Stimulated activated CD4-positive, alpha-beta T cell treated with anti-CD3 and anti-CD28 coated beads, TNF-alpha, amount 100 ng/mL, for 24 hours (primary cell): Measurements from ENCODE around the gene ATP8A1.

ENCODE experiments used
- DNase-seq, 3 experiments: peaks; one replicate each; pipeline ENCODE4 v3.0.0-alpha.2; 2020; ENCODE audit warnings: low read depth in 3 of 3

ATP8A1 gene

GRCh38 chr4:42570221-42570620, 86.7 kb downstream of the ATP8A1 start:
- DNase-seq = no peak

- peak; percentile 17 to 61 (median 35) for DNase-seq
These were observed 88.2 kb downstream of the ATP8A1 start for GRCh38 chr4:42568610-42569207.

GRCh38 chr4:42566835-42567234, 90.1 kb downstream of the ATP8A1 start:
- no peak for DNase-seq

GRCh38 chr4:42562016-42562415, 94.9 kb downstream of the ATP8A1 start:
- DNase-seq = no peak

- DNase-seq = no peak
These were observed 95.9 kb downstream of the ATP8A1 start for GRCh38 chr4:42561031-42561430.

GRCh38 chr4:42560467-42560861, 96.4 kb downstream of the ATP8A1 start:
- DNase-seq = no peak

- DNase-seq = no peak
These were observed 98.7 kb downstream of the ATP8A1 start for GRCh38 chr4:42558156-42558555.

GRCh38 chr4:42555828-42556227, 101.1 kb downstream of the ATP8A1 start:
- no peak for DNase-seq

GRCh38 chr4:42554072-42554471, 102.8 kb downstream of the ATP8A1 start:
- DNase-seq = no peak

GRCh38 chr4:42549896-42550295, 107.0 kb downstream of the ATP8A1 start:
- no peak for DNase-seq

- no peak for DNase-seq
These were observed 109.1 kb downstream of the ATP8A1 start for GRCh38 chr4:42547805-42548204.

- no peak for DNase-seq
These were observed 113.1 kb downstream of the ATP8A1 start for GRCh38 chr4:42543762-42544161.

GRCh38 chr4:42543126-42543525, 113.8 kb downstream of the ATP8A1 start:
- DNase-seq = no peak

- no peak for DNase-seq
These were observed 115.3 kb downstream of the ATP8A1 start for GRCh38 chr4:42541647-42542046.

GRCh38 chr4:42533042-42533441, 123.9 kb downstream of the ATP8A1 start:
- DNase-seq = no peak

- DNase-seq = no peak
These were observed 125.4 kb downstream of the ATP8A1 start for GRCh38 chr4:42531341-42532030.

GRCh38 chr4:42523066-42523718, 133.7 kb downstream of the ATP8A1 start:
- no peak for DNase-seq

GRCh38 chr4:42519803-42520417, 137.0 kb downstream of the ATP8A1 start:
- peak in 2 of 3 experiments; percentile 4 to 41 for DNase-seq

GRCh38 chr4:42515156-42515884, 141.6 kb downstream of the ATP8A1 start:
- no peak for DNase-seq

- no peak for DNase-seq
These were observed 143.0 kb downstream of the ATP8A1 start for GRCh38 chr4:42513748-42514492.

GRCh38 chr4:42512226-42512625, 144.7 kb downstream of the ATP8A1 start:
- DNase-seq = no peak
